DND-41 (cell line): Measurements from ENCODE around the gene NRCAM.

ENCODE experiments used
- EZH2 ChIP-seq: IDR thresholded peaks from 3 replicates; pipeline ENCODE4 v1.6.1; 2012; ENCODE audit warnings: borderline replicate concordance, low read depth, mild to moderate bottlenecking, moderate library complexity, low read length, inconsistent platforms; ENCODE audit not compliant: severe bottlenecking
- TF ChIP-seq, protein P1 (sequence below): IDR thresholded peaks from 2 replicates; pipeline ENCODE4 v1.5.1; 2012; ENCODE audit warnings: borderline replicate concordance, low read length, moderate library complexity, mild to moderate bottlenecking; ENCODE audit not compliant: poor library complexity, severe bottlenecking; ENCODE audit errors: extremely low read depth

GRCh38 chr7:108181073-108181985 lies 274.9 kb downstream of the NRCAM start:
- no peak for TF ChIP-seq EZH2
- TF ChIP-seq, protein P1, sequence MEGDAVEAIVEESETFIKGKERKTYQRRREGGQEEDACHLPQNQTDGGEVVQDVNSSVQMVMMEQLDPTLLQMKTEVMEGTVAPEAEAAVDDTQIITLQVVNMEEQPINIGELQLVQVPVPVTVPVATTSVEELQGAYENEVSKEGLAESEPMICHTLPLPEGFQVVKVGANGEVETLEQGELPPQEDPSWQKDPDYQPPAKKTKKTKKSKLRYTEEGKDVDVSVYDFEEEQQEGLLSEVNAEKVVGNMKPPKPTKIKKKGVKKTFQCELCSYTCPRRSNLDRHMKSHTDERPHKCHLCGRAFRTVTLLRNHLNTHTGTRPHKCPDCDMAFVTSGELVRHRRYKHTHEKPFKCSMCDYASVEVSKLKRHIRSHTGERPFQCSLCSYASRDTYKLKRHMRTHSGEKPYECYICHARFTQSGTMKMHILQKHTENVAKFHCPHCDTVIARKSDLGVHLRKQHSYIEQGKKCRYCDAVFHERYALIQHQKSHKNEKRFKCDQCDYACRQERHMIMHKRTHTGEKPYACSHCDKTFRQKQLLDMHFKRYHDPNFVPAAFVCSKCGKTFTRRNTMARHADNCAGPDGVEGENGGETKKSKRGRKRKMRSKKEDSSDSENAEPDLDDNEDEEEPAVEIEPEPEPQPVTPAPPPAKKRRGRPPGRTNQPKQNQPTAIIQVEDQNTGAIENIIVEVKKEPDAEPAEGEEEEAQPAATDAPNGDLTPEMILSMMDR = peak; percentile 72
